NCI-H82 treated with DMSO at 0.1 percent for 48 hours (cell line): ENCODE results near the gene LSP1.
"Not testable (repeated sequence)": the region's sequence is repeated elsewhere in the genome, so short reads cannot be mapped to it uniquely, and the experiment has no call there.

Experiments used
- DNase-seq: peaks from one replicate; lab custom pipeline; 2025; ENCODE audit not compliant: unreplicated experiment; lab: John Stamatoyannopoulos, UW

LSP1 gene

GRCh38 chr11:1862588-1863351, 9.9 kb downstream of the LSP1 start:
- no peak for DNase-seq

GRCh38 chr11:1863352-1864216, 10.7 kb downstream of the LSP1 start:
- DNase-seq = no peak

GRCh38 chr11:1864231-1864630, 11.3 kb downstream of the LSP1 start:
- no peak for DNase-seq

GRCh38 chr11:1864831-1865665, 12.2 kb downstream of the LSP1 start:
- DNase-seq = no peak

GRCh38 chr11:1866226-1866625, 13.3 kb downstream of the LSP1 start:
- no peak for DNase-seq

- DNase-seq = no peak
Observed at GRCh38 chr11:1866776-1867175, 13.9 kb downstream of the LSP1 start.

- no peak for DNase-seq
Observed at GRCh38 chr11:1867381-1867780, 14.5 kb downstream of the LSP1 start.

GRCh38 chr11:1868056-1868635, 15.3 kb downstream of the LSP1 start:
- DNase-seq = no peak

- no peak for DNase-seq
Observed at GRCh38 chr11:1868636-1869291, 15.9 kb downstream of the LSP1 start.

GRCh38 chr11:1869427-1870325, 16.8 kb downstream of the LSP1 start:
- DNase-seq = no peak

- DNase-seq = no peak
Observed at GRCh38 chr11:1870326-1870696, 17.4 kb downstream of the LSP1 start.

- no peak for DNase-seq
Observed at GRCh38 chr11:1870721-1871466, 18.0 kb downstream of the LSP1 start.

- no peak for DNase-seq
Observed at GRCh38 chr11:1871531-1871930, 18.6 kb downstream of the LSP1 start.

- DNase-seq = no peak
Observed at GRCh38 chr11:1872267-1872985, 19.5 kb downstream of the LSP1 start.

GRCh38 chr11:1873048-1873812, 20.3 kb downstream of the LSP1 start:
- no peak for DNase-seq

GRCh38 chr11:1873813-1874150, 20.9 kb downstream of the LSP1 start:
- DNase-seq = not testable (repeated sequence)

GRCh38 chr11:1874441-1875092, 21.7 kb downstream of the LSP1 start:
- DNase-seq = not testable (repeated sequence)
